Measurements from ENCODE around the gene GZMM. TPM values are rescaled to one million over a fixed set of nuclear protein-coding genes. Genes with fewer than 3 reads are reported as not detected.

The GZMM gene
- total RNA-seq, 1 experiment from 2014 or later = not detected

DNA sequence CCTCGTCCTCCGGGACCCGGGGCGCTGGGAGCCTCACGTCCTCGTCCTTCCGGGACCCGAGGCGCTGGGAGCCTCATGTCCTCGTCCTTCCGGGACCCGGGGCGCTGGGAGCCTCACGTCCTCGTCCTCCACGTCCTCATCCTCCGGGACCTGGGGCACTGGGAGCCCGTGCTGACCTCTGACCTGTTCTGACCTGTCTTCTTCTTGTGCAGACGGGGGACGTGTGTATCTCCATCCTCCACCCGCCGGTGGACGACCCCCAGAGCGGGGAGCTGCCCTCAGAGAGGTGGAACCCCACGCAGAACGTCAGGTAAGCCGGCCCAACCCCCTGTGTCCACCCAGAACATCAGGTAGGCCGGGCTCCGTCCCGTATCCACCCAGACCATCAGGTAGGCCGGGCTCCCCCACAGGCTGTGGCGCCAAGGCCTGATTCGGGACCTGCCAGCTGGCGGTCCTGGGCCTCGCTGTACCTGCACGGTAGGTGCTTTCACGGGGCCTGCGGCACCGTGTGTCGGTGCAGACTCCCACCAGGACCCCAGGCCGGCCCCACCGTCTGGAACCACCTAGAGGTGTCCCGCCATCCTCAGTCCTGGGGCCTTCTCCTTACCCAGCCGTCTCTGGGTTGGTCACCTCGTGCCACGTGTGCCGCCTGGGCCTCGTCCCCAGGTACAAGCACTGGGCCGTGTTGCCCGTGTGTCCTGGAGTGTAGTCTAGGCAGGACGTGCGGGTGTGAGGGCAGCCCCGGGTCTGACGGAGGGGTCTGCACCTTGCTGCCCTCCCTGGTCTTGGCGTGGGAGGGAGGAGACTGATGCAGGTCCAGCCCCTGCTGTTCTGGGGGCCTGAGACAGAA, 7.6 kb upstream of the GZMM start:
- DNase-seq = no peak
- POLR2A ChIA-PET (ENCODE audit: unreplicated experiment) = no interaction called here
- Histone ChIP-seq H3K27me3 (ENCODE audit: low read length) (no peaks in the 10 kb centered on the region), H3K9me3 (ENCODE audit: low read length) (no peaks in the 10 kb centered on the region), H2AFZ (ENCODE audit: low read length) (no peak overlapping the region), H3F3A (ENCODE audit: low read length, unreplicated experiment) (no peaks in the 10 kb centered on the region), H3K9ac (ENCODE audit: low read length) (no peak overlapping the region), H3K27ac (ENCODE audit: low read length) (no peak overlapping the region), H3K9me2 (replicated peaks; ENCODE audit: low read length) (no peaks in the 10 kb centered on the region), H3K4me1 (ENCODE audit: insufficient read depth, low read length) (peaks cover 22% of the 10 kb centered on the region), H4K20me1 (ENCODE audit: low read length) (peaks cover 20% of the 10 kb centered on the region), H3K36me3 (ENCODE audit: low read depth, low read length) (0 out of 2 replicates have a peak, but pooled peaks cover 11% of the 10 kb centered on the region), H3K4me3 (ENCODE audit: low read length) (no peak overlapping the region), H3K4me2 (ENCODE audit: low read length) (no peak overlapping the region), H3K79me2 (ENCODE audit: low read length) (peaks cover 42% of the 10 kb centered on the region)
- TF ChIP-seq, protein P1, sequence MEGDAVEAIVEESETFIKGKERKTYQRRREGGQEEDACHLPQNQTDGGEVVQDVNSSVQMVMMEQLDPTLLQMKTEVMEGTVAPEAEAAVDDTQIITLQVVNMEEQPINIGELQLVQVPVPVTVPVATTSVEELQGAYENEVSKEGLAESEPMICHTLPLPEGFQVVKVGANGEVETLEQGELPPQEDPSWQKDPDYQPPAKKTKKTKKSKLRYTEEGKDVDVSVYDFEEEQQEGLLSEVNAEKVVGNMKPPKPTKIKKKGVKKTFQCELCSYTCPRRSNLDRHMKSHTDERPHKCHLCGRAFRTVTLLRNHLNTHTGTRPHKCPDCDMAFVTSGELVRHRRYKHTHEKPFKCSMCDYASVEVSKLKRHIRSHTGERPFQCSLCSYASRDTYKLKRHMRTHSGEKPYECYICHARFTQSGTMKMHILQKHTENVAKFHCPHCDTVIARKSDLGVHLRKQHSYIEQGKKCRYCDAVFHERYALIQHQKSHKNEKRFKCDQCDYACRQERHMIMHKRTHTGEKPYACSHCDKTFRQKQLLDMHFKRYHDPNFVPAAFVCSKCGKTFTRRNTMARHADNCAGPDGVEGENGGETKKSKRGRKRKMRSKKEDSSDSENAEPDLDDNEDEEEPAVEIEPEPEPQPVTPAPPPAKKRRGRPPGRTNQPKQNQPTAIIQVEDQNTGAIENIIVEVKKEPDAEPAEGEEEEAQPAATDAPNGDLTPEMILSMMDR (conservative IDR thresholded peaks at IDR 0.05; ENCODE audit: low read depth, low read length) = no peak
- TF ChIP-seq EZH2 (IDR thresholded peaks at IDR 0.05; ENCODE audit: low read length, unreplicated experiment) (no peak), EZH2phosphoT487 (IDR thresholded peaks at IDR 0.05; ENCODE audit: borderline replicate concordance, low read length) (no peak)
- ATAC-seq = no peak
- intact Hi-C loops (cut with micrococcal nuclease) = no loop called here
- CTCF ChIA-PET = interaction anchor here (0.6 kb wide), 1 partner anchor 163 kb away, joined by 3 read pairs; no protein-coding TSS in a partner anchor
- BruUV-seq (replicated peaks) = no TSS peak

DNA sequence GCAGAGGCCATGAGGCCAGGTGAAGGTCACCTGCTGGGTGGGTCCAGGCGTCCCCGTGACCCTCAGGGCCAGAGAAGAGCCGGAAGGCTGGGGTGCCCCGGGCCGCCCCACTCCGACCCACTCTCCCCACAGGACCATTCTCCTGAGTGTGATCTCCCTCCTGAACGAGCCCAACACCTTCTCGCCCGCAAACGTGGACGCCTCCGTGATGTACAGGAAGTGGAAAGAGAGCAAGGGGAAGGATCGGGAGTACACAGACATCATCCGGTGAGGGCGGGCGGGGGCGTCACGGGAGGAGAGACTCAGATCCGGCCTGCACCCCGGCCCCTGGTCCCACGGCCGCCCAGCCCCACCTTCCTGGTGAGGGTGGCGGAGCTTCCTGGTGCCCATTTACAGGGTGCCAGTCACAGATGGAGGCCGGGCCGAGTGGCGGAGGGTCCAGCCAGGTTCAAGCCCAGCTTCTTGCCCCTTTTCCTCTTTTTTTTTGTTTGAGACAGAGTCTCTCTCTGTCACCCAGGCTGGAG, 6.9 kb upstream of the GZMM start:
- H3K36me3 ChIP-seq (ENCODE audit: low read depth, low read length) = 0 out of 2 replicates have a peak, but pooled peaks cover 11% of the 10 kb centered on the region
- DNase-seq = no peak
- ATAC-seq = no peak
- POLR2A ChIA-PET (ENCODE audit: unreplicated experiment) = no interaction called here
- H3K27me3 ChIP-seq (ENCODE audit: low read length) = no peaks in the 10 kb centered on the region
- H3K27ac ChIP-seq (ENCODE audit: low read length) = no peak overlapping the region
- intact Hi-C loops (cut with micrococcal nuclease) = no loop called here
- H3K4me3 ChIP-seq (ENCODE audit: low read length) = no peak overlapping the region
- H3K4me1 ChIP-seq (ENCODE audit: insufficient read depth, low read length) = peaks cover 22% of the 10 kb centered on the region
- H4K20me1 ChIP-seq (ENCODE audit: low read length) = peaks cover 20% of the 10 kb centered on the region
- no peak overlapping the region for H3K9ac ChIP-seq (ENCODE audit: low read length)
- CTCF ChIA-PET = no interaction called here
- BruUV-seq (replicated peaks) = no TSS peak
- no peaks in the 10 kb centered on the region for H3K9me3 ChIP-seq (ENCODE audit: low read length)
- no peak overlapping the region for H3K4me2 ChIP-seq (ENCODE audit: low read length)
- H3F3A ChIP-seq (ENCODE audit: low read length, unreplicated experiment) = no peaks in the 10 kb centered on the region
- H3K9me2 ChIP-seq (replicated peaks; ENCODE audit: low read length) = no peaks in the 10 kb centered on the region
- TF ChIP-seq, protein P1 (conservative IDR thresholded peaks at IDR 0.05; ENCODE audit: low read depth, low read length) = no peak
- TF ChIP-seq EZH2 (IDR thresholded peaks at IDR 0.05; ENCODE audit: low read length, unreplicated experiment) = no peak
- TF ChIP-seq EZH2phosphoT487 (IDR thresholded peaks at IDR 0.05; ENCODE audit: borderline replicate concordance, low read length) = no peak
- H3K79me2 ChIP-seq (ENCODE audit: low read length) = peaks cover 40% of the 10 kb centered on the region
- H2AFZ ChIP-seq (ENCODE audit: low read length) = no peak overlapping the region

Measured in PC-3 (cell line).